Effector CD4-positive, alpha-beta T cell (primary cell): Measurements from ENCODE around the gene NCOA4.
"Not testable (repeated sequence)": the region's sequence is repeated elsewhere in the genome, so short reads cannot be mapped to it uniquely, and the experiment has no call there.

ENCODE experiments used
- DNase-seq: peaks from one replicate; pipeline ENCODE4 v3.0.0-alpha.2; 2020

NCOA4 gene

GRCh38 chr10:46052057-46052790 lies 21.8 kb upstream of the NCOA4 start:
- DNase-seq, result no peak

GRCh38 chr10:46050941-46051623 lies 20.7 kb upstream of the NCOA4 start:
- no peak for DNase-seq

- DNase-seq, result not testable (repeated sequence)
These were observed 19.0 kb upstream of the NCOA4 start for GRCh38 chr10:46049497-46049831.

- DNase-seq, result no peak
These were observed 17.7 kb upstream of the NCOA4 start for GRCh38 chr10:46048152-46048551.

- no peak for DNase-seq
These were observed 15.8 kb upstream of the NCOA4 start, which contains the start of gene MSMB for GRCh38 chr10:46046261-46046660. Gene MSMB (minus strand): TSS chr10:46046269. CDS start chr10:46046237, 32 bp downstream.

- DNase-seq, result no peak
These were observed 12.1 kb upstream of the NCOA4 start for GRCh38 chr10:46042527-46042926.

GRCh38 chr10:46040004-46040403 lies 9.6 kb upstream of the NCOA4 start:
- no peak for DNase-seq

- DNase-seq, result no peak
These were observed 6.8 kb upstream of the NCOA4 start for GRCh38 chr10:46037107-46037825.

- no peak for DNase-seq
These were observed 5.8 kb upstream of the NCOA4 start for GRCh38 chr10:46035923-46036849.

GRCh38 chr10:46033602-46034011 lies 3.2 kb upstream of the NCOA4 start:
- no peak for DNase-seq

GRCh38 chr10:46031648-46032532 lies 1.5 kb upstream of the NCOA4 start:
- no peak for DNase-seq

- DNase-seq, result no peak
These were observed 877 bp downstream of the NCOA4 start for GRCh38 chr10:46029461-46030030.

GRCh38 chr10:46028584-46029460 lies 1.6 kb downstream of the NCOA4 start:
- DNase-seq, result peak; percentile 23

GRCh38 chr10:46026106-46026505 lies 4.3 kb downstream of the NCOA4 start:
- no peak for DNase-seq

- DNase-seq, result no peak
These were observed 5.0 kb downstream of the NCOA4 start for GRCh38 chr10:46025406-46025805.

- no peak for DNase-seq
These were observed 5.5 kb downstream of the NCOA4 start for GRCh38 chr10:46024948-46025347.

GRCh38 chr10:46022978-46023702 lies 7.3 kb downstream of the NCOA4 start:
- peak; percentile 80 for DNase-seq

- no peak for DNase-seq
These were observed 10.1 kb downstream of the NCOA4 start for GRCh38 chr10:46020344-46020657.

- no peak for DNase-seq
These were observed 10.7 kb downstream of the NCOA4 start for GRCh38 chr10:46019569-46020343.
